ENCODE results near the gene ATF4.
"Not testable (repeated sequence)": the region's sequence is repeated elsewhere in the genome, so short reads cannot be mapped to it uniquely, and the experiment has no call there.

ATF4 gene

DNA sequence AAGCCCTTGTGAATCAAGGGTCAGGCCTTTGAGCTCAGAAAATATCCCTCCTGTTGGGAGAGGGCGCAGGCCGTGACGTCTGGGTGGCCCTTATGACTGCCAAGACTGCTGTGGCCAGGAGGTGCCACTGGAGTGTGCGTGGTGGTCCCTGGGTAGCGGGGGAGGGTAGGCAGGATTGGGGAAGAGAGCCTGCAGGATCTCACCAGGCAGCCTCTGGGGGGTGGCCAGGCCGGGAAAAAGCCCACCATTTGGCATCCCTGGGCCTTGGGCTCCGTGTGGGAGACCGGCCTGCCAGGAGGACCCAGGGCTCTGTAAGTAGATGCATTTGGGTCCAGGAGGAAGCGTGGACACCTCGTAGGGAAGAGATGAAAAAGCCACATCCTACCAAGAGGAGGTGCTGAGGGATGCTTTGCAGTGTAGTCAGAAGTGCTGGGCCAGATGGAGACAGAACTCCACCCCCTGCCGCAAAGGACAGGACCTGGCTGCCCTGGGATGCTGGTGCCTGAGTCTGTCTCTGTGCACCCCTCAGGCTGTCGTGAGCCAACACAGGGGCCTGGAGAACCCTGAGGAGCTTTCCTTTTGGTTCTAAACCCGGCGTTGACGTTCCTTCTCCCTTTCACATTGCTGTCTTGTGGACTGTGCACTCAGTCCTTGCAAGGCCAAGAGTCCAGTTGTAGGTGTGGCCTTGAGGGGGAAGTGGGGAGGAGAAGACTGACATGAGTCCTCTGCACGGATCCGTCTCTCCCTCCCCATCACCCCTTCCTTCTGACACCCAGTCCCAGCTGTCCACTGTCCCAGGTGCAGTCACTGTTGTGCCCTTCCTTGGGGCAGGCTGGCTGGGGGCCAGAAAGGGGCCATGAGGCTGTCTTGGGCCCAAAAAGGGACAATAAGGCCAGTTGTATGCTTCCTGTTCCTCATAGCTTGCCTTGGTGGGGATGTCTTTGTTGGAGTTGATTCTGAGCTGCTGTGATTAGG lies 31.0 kb upstream of the ATF4 start:
- no peak for DNase-seq

GRCh38 chr22:39490135-39490798 lies 30.1 kb upstream of the ATF4 start:
- DNase-seq = peak; percentile 31

DNA sequence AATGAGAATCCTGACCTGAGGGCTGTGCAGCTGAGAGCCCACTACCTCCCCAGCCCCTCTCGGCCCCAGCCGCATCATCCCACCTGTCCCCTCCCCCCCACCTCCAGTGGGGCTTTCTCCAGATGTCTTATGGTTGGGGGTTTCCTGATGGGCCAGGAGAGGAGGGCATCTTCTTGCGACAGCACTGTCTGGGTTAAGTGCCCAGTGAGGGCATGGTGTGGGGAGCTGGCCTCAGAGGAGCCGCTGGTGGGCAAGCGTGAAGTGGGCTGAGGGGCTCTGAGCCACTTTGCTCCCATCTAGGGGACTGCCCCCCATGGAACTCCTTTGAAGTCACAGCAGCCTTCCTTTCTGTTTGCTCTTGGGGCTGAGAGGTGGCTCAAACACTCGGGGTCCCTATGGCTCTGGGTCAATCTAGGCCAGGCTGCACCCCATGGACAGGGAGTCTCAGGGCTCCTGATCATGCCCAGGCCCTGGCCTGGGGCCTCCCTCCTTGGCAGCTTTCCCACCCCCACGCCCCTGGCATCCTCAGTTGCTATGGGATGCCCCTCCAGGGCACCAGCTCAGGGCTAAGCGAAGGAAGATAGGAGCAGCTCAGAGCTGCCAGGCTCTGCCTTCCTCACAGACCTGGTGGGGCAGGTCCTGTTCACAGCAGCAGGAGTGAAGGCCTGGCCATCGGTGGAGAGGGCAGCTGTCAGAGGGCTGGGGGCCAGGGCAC lies 29.2 kb upstream of the ATF4 start:
- no peak for DNase-seq

DNA sequence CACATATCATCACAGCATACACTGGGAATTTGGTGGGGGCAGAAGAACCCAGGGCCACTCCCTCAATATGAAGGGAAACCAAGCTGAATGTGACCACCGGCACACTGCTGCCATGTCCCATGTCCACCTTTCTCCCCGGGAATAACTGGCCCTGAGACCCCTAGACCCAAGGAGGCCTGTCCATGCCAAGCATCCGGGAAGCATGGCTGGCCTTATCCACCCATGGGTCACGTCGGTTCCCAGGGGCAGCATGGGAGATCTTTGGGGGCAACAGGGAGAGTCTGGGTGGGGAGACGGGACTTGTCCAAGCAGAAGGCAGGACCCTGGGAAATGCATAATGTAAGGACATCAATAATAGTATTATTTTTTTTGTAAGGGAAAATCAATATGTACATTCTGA lies 28.7 kb upstream of the ATF4 start:
- no peak for DNase-seq

GRCh38 chr22:39492186-39492585 lies 28.2 kb upstream of the ATF4 start:
- no peak for DNase-seq

- DNase-seq = no peak
These were observed 26.6 kb upstream of the ATF4 start for GRCh38 chr22:39493759-39494158.

DNA sequence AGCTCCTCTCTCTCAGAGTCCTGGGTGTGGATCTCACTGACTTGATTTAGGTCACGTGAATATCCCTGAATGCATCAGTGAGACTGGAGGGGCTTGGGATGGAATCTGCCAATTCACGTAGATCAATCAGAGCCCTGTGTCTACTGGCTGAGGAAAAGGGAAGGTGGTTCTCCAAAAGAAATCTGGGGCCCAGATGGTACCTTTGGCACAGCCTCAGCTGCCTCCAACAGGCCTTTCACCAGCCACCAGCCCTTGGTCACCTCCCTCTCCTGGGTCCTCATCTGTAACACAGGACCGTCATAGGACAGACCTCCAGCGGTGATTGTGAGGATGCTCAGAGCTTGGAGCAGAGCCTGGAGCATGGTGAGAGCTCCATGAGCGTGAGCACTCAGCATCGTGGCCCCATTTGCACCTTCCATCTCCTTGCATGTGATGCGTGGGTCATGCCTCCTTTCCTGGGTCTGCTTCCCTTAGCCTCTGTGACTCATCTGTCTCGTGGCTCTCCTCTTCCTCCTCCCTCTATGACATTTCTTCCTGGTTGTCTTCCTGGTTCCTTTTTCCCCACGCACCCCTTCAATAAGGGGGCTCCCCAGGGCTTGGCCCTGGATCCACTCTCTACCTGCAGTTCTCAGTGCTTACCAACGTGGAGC lies 25.8 kb upstream of the ATF4 start:
- no peak for DNase-seq

DNA sequence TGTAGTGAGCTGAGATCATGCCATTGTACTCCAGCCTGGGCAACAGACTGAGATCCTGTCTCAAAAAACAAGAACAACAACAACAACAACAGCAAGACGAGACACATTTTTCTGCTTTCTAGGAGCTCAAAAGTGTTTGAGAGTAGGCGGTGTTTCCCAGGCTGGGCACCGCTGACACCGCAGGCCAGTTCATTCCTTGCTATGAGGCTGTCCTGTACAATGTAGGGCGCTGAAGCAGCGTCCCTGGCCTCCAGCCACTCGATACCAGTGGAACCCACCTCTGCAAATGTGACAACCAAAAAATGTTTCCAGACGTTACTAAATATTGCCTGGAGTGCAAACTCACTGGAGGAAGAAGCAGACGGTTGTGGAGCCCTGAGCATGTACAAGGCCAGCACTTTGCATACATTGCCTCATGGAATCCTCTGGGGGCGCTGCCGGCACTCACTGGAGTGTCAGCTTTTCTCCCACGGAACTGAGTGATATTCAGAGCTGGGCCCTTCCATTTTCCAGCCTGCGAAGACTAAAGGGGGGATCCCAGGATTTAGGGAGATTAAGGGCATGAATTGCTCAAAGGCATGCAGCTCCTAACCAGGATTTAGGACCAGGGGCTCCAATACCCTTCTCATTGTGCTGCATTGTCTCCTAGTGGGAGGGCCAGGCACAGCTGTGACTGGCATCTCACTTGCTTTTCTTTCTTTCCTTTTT lies 24.1 kb upstream of the ATF4 start:
- DNase-seq = no peak

DNA sequence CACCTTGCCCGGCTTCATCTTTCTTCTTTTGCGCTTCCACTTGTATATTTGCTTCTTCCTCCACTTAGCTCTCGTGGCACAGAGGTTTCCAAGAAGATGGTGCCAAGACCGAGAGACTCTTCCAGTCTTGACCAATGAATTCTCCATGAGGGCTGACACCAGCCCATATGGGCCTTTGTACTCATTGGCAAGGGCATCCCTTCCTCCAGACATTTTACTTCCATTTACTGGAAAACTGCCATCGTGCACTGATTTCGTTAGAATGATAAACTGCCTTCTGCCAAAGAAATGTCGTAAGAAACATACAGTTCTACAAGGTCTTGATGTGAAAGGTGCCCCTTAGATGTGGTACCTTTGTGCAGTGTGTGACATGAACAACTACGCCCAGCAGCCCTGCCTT lies 22.9 kb upstream of the ATF4 start:
- DNase-seq = no peak

GRCh38 chr22:39498368-39498767 lies 22.0 kb upstream of the ATF4 start:
- DNase-seq = no peak

DNA sequence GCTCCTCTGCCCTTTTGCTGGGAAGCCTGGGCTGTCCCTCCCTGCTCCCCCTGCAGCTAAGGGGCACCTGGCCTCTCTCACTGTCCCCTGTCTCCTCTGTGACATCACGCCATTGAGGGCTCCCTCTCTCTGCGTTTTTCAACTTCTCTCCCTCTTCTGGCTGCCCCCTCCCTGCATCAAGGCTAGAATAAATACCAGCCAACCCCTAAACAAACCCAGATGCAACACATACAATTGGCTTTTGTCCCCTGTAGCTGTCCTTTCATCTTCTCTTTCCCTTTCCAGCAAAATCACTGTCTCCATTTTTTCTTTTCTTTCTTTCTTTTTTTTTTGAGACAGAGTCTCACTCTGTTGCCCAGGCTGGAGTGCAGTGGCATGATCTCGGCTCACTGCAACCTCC lies 21.6 kb upstream of the ATF4 start:
- no peak for DNase-seq

DNA sequence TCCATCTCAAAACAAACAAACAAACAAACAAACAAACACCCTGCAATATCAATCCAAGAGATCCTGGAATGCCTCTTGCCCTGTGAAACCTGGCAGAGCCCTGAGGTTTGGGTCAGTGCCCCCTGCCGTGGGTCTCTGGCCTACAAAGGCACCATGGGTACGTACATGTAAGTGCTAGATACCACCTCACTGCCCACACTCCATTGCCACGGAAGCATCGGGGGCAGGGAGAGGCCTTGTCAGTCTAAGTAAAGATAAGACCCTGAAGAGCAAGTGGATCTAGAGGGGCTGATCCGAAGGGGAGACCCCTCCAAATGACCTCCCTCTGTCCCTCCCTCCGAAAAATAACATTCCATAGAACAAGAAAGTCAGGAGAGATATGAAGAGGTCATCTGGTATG lies 20.3 kb upstream of the ATF4 start:
- DNase-seq = no peak

GRCh38 chr22:39501644-39502108 lies 18.7 kb upstream of the ATF4 start:
- no peak for DNase-seq

DNA sequence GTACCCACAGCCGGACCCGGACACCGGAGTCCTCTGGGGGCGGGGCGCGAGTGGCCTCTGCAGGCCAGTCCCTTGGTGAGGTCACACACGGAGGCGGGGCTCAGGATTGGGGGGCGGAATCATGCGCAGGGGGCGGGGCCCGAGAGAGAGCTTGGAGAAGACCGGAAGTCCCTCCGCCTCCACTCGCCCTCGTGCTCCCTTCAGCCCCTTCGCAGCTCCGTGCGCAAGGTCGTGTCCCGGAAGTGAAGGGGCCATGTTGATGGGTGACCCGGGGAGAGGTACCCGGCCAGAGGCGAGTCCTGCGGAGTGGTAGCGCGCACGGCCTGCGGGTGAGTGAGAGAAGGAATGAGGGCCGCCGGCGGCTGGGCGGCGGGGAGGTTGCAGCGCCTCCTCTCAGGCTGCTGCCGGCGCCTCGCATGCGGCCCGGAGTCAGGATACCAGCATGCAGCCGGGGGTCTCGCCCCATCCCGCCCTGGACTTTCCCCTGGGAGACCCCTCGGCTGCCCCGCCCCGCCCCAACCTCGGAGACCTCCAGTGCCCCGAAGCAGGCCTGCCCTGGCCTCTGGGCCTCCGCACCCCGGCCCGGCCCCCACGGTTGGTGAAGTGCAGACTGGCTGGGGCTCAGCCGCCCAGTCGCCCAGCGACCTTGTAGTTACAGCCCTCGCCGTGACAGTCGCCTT lies 18.1 kb upstream of the ATF4 start, which contains the start of gene MIEF1:
TSS of gene MIEF1 (plus strand) at position 182 of the 680 bp plus-strand sequence. CDS start 9,005 bp downstream, outside the sequence.
- DNase-seq = peak; percentile 87

- DNase-seq = no peak
These were observed 17.5 kb upstream of the ATF4 start for GRCh38 chr22:39502789-39503409.

DNA sequence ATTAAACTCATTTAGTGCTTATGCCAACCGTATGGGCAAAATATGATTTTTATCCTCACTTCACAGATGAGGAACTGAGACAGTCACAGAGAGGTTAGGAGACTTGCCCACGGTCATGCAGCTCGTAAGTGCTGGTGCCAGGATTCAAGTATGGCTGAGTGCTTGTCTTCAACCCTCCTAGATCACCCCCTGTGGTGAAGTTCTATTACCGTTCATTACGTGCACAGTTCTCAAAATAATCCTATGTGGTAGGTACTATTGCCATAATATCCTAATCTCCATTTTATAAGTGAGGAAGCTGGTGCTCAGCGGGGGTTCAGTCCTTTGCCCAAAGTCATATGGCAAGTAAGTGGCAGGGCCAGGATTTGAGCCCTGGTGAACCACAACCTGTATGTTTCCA lies 16.7 kb upstream of the ATF4 start:
- DNase-seq = no peak

- DNase-seq = no peak
These were observed 16.3 kb upstream of the ATF4 start for GRCh38 chr22:39504071-39504470.

- not testable (repeated sequence) for DNase-seq
These were observed 13.3 kb upstream of the ATF4 start for GRCh38 chr22:39507021-39507420.

GRCh38 chr22:39508393-39508792 lies 12.0 kb upstream of the ATF4 start:
- DNase-seq = no peak

GRCh38 chr22:39510529-39511149 lies 9.7 kb upstream of the ATF4 start:
- no peak for DNase-seq

DNA sequence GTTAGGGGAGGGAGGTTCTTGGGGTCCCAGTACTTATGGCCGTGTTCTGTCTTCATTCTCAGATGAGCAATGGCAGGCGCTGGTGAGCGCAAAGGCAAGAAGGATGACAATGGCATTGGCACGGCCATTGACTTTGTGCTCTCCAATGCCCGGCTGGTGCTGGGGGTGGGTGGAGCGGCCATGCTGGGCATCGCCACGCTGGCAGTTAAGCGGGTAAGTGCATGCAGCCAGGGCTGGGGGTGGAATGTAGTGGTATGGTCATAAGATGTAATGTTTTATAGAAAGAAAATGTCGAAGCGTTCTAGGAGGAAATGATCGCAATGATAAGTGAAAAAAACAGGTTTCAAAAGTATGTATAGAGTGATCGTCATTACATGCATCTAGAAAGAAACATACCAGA lies 9.1 kb upstream of the ATF4 start:
- DNase-seq = no peak

Measured in NK-92 treated with Interleukin-12 subunit alpha and Interleukin-12 subunit beta, amount 100 ng/mL, for 24 hours (cell line).